ENCODE measurements around the gene ARL3.

Gene ARL3

DNA sequence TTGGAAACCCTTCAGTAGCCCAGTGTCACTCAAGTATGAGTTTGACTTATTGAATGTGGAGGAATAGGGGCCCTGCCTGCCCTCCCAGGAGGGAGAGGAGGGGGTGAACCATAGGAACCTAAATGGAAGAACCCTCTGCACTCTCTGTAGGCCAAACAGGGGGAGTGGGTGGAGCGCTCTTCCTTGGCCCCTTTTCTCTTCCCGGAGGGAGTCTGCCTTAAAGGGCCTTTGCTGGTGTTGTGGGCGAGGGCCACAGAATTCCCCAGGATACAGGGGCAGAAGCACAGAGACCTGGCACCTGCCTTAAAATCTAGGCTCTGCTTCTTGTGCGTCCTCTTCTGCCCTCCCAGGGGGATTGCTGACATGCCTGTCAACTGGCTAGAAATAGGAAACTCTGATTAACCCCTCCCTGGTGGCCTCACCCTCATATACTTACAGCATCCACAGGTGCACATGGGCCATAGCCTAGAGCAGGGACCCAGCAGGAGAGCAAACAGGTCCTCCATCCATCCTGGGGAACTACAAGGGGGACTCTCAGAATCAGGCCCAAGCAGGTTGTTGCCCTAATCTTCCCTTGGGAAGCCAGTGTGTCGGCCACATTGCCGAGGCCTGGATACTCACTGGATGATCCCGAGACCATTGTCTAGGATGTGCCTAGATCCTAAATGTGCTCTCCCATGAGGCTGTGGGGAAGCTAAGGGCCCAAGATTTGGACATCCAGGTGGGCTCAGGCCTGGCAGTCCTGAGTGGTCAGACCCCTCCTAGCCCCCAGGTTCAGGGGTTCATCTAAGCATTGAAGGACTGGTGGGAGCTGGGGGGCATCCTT is 66.5 kb downstream of the ARL3 start:
- no peak for DNase-seq (ENCODE audit: low read depth)
- H3K4me3 ChIP-seq (replicated peaks; ENCODE audit: low read depth, low read length), result peak overlapping the region; percentile 100
- TF ChIP-seq, protein P1, sequence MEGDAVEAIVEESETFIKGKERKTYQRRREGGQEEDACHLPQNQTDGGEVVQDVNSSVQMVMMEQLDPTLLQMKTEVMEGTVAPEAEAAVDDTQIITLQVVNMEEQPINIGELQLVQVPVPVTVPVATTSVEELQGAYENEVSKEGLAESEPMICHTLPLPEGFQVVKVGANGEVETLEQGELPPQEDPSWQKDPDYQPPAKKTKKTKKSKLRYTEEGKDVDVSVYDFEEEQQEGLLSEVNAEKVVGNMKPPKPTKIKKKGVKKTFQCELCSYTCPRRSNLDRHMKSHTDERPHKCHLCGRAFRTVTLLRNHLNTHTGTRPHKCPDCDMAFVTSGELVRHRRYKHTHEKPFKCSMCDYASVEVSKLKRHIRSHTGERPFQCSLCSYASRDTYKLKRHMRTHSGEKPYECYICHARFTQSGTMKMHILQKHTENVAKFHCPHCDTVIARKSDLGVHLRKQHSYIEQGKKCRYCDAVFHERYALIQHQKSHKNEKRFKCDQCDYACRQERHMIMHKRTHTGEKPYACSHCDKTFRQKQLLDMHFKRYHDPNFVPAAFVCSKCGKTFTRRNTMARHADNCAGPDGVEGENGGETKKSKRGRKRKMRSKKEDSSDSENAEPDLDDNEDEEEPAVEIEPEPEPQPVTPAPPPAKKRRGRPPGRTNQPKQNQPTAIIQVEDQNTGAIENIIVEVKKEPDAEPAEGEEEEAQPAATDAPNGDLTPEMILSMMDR (IDR thresholded peaks at IDR 0.05; ENCODE audit: low read length, missing control alignments), result no peak

DNA sequence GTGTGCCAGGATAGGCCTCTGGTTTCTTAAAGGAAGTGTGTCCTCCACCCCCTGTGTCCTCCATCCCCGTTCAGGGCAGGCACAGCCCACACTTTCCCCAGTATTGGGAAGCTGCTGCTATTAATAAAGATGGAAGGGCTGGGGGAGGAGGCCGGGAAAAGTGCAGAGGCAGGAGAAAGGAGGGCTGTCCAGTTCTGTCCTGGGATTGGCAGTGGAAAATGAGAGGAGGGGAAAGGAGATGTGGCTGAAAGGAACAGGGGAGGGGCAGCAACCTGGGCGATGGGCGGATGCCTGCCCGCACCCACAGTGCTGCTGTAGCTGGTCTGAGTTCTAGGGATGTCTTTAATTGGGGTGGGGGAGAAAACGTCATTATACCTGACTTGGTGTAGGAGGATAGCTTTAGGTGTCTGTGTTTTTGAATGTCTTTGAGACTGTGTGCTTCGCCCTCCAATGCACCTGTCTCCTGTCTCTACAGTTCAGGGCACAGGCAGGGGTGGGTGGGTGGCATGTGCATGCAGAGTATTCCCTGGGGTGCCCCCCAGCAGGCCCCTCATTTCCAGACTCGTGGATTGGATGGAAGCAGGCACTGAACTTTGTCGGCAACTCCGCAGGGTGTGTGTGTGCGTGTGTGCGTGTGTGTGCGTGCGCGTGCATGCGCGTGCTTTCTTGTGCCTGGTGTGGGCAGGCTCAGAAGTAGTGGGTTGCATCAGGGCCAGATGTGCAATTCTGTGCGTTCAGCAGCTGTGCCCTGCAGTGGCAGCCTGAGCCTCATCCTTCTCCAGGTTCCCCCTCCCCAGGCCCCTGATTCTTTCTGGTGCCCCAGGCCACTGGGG is 67.4 kb downstream of the ARL3 start:
- TF ChIP-seq, protein P1 (IDR thresholded peaks at IDR 0.05; ENCODE audit: low read length, missing control alignments), result no peak
- peak; percentile 59 for DNase-seq (ENCODE audit: low read depth)
- peak overlapping the region; percentile 100 for H3K4me3 ChIP-seq (replicated peaks; ENCODE audit: low read depth, low read length)

DNA sequence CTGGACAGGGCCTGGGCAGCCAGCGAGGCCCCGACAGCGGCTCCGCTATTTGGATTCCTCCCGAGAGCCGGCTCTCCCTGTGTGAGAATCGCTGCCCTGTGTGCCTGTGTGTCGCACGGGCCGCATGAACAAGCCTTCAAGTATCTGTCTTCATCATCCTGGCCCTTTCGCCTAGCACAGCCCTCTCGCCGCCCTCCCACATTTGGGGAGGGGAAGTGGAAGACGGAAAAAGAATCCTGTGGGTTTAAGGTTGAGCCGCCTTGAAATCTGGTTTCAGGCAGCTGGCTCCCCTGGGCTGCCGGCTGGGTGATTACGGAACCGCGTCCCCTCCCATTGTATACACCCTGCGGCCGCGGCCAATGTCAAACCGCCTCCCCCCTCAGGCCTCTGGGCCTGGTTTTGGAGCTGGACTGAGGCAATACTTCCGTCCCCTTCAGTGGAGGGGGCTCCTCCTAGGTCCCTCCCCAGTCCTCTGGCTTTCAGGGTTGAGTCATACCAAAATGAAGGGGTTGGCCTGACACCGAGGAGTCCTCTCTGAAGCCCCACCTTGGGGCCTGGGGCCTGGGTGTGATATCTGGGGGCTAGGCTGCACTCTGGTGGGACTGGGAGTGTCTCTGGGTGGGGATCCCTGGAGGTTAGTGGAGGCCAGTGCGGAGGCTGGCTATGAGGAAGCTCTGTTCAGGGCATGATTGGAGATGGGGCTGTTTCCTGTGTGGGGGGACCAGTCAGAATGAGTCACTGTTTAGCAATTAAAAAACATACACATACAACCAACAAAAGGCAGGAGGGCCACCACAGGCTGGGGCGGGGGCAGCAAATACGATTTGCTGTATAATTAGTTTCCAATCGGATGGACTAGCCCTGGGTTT is 68.2 kb downstream of the ARL3 start:
- H3K4me3 ChIP-seq (replicated peaks; ENCODE audit: low read depth, low read length), result peak overlapping the region; percentile 100
- TF ChIP-seq, protein P1 (IDR thresholded peaks at IDR 0.05; ENCODE audit: low read length, missing control alignments), result no peak
- peak; percentile 95 for DNase-seq (ENCODE audit: low read depth)

DNA sequence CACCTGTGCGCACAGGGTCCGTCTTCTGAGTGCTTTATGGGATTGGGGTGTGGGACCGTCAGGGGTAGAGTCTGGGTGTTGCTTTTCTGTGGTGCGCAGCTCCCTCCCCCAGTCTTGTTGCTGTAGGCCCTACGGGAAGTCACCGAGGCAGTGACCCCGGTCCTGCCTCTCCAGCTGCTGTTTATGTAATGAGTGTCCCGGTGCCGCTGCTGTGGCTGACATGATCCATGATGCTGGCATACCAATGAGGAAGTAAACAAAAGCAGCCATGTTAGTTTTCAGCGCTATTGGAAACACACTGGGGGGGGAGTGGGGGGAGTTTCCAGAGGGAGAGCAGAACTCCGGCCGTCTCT is 68.8 kb downstream of the ARL3 start:
- peak overlapping the region; percentile 100 for H3K4me3 ChIP-seq (replicated peaks; ENCODE audit: low read depth, low read length)
- TF ChIP-seq, protein P1 (IDR thresholded peaks at IDR 0.05; ENCODE audit: low read length, missing control alignments), result no peak
- peak; percentile 57 for DNase-seq (ENCODE audit: low read depth)

DNA sequence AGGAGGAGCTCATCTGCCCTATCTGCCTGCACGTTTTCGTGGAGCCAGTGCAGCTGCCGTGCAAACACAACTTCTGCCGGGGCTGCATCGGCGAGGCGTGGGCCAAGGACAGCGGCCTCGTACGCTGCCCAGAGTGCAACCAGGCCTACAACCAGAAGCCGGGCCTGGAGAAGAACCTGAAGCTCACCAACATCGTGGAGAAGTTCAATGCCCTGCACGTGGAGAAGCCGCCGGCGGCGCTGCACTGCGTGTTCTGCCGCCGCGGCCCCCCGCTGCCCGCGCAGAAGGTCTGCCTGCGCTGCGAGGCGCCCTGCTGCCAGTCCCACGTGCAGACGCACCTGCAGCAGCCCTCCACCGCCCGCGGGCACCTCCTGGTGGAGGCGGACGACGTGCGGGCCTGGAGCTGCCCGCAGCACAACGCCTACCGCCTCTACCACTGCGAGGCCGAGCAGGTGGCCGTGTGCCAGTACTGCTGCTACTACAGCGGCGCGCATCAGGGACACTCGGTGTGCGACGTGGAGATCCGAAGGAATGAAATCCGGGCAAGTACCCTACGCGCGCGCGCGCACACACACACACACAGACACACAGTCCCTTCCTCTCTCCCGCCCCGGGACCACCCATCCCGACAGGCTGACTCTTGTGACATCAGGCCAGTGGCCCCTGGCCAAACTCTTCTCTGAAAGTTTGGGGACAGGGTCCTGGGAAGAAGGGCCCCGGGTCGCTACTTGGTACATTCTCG is 69.4 kb downstream of the ARL3 start:
- peak; percentile 69 for DNase-seq (ENCODE audit: low read depth)
- TF ChIP-seq, protein P1 (IDR thresholded peaks at IDR 0.05; ENCODE audit: low read length, missing control alignments), result peak; percentile 31
- H3K4me3 ChIP-seq (replicated peaks; ENCODE audit: low read depth, low read length), result peak overlapping the region; percentile 100

DNA sequence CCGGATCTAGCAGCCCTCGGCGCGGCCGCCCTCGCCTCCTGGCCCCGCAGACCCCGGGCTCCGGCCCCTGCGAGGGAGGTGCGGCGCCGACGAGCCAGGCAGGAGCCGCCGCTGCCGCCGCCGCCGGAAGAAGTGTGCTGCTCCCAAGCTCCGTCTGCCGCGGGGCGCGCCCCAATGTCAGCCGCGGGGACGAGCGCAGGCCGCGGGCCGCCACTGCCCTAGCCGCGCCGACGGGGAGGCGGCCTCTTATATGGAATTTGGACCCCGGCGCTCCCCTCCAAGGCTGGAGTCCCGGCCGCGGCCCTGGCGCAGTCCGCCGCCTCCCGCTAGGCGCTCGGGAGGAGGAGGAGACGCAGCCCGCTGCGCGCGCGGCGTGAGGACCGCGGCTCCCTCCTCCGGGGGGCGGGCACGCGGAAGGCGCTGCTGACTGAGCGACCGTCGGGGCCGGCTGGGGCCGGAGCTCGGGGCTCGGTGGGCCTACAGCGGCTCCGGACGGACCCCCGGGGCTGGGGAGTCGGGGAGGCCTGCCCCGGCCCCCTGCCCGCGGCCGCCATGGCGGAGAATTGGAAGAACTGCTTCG is 70.0 kb downstream of the ARL3 start, which contains the start of gene TRIM8:
Gene TRIM8 (plus strand): TSS at position 414 of the 580 bp plus-strand sequence. CDS start 139 bp downstream, at position 553.
- TF ChIP-seq, protein P1 (IDR thresholded peaks at IDR 0.05; ENCODE audit: low read length, missing control alignments), result no peak
- peak; percentile 33 for DNase-seq (ENCODE audit: low read depth)
- peak within 1 kb of the TSS; percentile 100 for H3K4me3 ChIP-seq (replicated peaks; ENCODE audit: low read depth, low read length)

All from fibroblast of pulmonary artery (primary cell).